ENCODE results near the gene ARMH3. TPM values are rescaled to one million over a fixed set of nuclear protein-coding genes. Genes with fewer than 3 reads are reported as not detected.

The ARMH3 gene
- total RNA-seq, 1 donor from 2014 or later, result 18.1 TPM

GRCh38 chr10:102024799-102025198 is 31.2 kb downstream of the ARMH3 start:
- Mint-ChIP-seq H3K27ac (ENCODE audit: unreplicated experiment) (no peak overlapping the region), H3K4me3 (ENCODE audit: unreplicated experiment) (no peak overlapping the region), H3K36me3 (ENCODE audit: low read depth) (peaks cover 17% of the 10 kb centered on the region), H3K27me3 (ENCODE audit: low read depth) (no peaks in the 10 kb centered on the region), H3K4me1 (ENCODE audit: low read depth) (no peaks in the 10 kb centered on the region), H3K9me3 (ENCODE audit: low read depth) (no peaks in the 10 kb centered on the region)
- no peak for DNase-seq (ENCODE audit: low spot score)
- TF ChIP-seq CTCF (IDR thresholded peaks at IDR 0.05), result no peak

GRCh38 chr10:102020938-102021337 is 35.0 kb downstream of the ARMH3 start:
- H3K9me3 Mint-ChIP-seq (ENCODE audit: low read depth), result no peaks in the 10 kb centered on the region
- DNase-seq (ENCODE audit: low spot score), result no peak
- TF ChIP-seq CTCF (IDR thresholded peaks at IDR 0.05), result no peak
- no peak overlapping the region for H3K27ac Mint-ChIP-seq (ENCODE audit: unreplicated experiment)
- H3K4me3 Mint-ChIP-seq (ENCODE audit: unreplicated experiment), result no peak overlapping the region
- H3K27me3 Mint-ChIP-seq (ENCODE audit: low read depth), result no peaks in the 10 kb centered on the region
- peaks cover 12% of the 10 kb centered on the region for H3K36me3 Mint-ChIP-seq (ENCODE audit: low read depth)
- peaks cover 3% of the 10 kb centered on the region for H3K4me1 Mint-ChIP-seq (ENCODE audit: low read depth)

- no peak overlapping the region for H3K27ac Mint-ChIP-seq (ENCODE audit: unreplicated experiment)
- no peak for DNase-seq (ENCODE audit: low spot score)
- H3K9me3 Mint-ChIP-seq (ENCODE audit: low read depth), result no peaks in the 10 kb centered on the region
- no peaks in the 10 kb centered on the region for H3K27me3 Mint-ChIP-seq (ENCODE audit: low read depth)
- peaks cover 3% of the 10 kb centered on the region for H3K4me1 Mint-ChIP-seq (ENCODE audit: low read depth)
- no peak for TF ChIP-seq CTCF (IDR thresholded peaks at IDR 0.05)
- H3K4me3 Mint-ChIP-seq (ENCODE audit: unreplicated experiment), result no peak overlapping the region
- peaks cover 8% of the 10 kb centered on the region for H3K36me3 Mint-ChIP-seq (ENCODE audit: low read depth)
Measured at GRCh38 chr10:102017295-102017694, 38.7 kb downstream of the ARMH3 start.

- H3K27ac Mint-ChIP-seq (ENCODE audit: unreplicated experiment), result no peak overlapping the region
- peaks cover 6% of the 10 kb centered on the region for H3K36me3 Mint-ChIP-seq (ENCODE audit: low read depth)
- no peak for TF ChIP-seq CTCF (IDR thresholded peaks at IDR 0.05)
- no peaks in the 10 kb centered on the region for H3K9me3 Mint-ChIP-seq (ENCODE audit: low read depth)
- no peak for DNase-seq (ENCODE audit: low spot score)
- H3K4me3 Mint-ChIP-seq (ENCODE audit: unreplicated experiment), result no peak overlapping the region
- H3K4me1 Mint-ChIP-seq (ENCODE audit: low read depth), result peaks cover 3% of the 10 kb centered on the region
- no peaks in the 10 kb centered on the region for H3K27me3 Mint-ChIP-seq (ENCODE audit: low read depth)
Measured at GRCh38 chr10:102016416-102016815, 39.6 kb downstream of the ARMH3 start.

- Mint-ChIP-seq H3K4me3 (ENCODE audit: unreplicated experiment) (no peak overlapping the region), H3K9me3 (ENCODE audit: low read depth) (no peaks in the 10 kb centered on the region), H3K27ac (ENCODE audit: unreplicated experiment) (no peak overlapping the region), H3K4me1 (ENCODE audit: low read depth) (peaks cover 9% of the 10 kb centered on the region), H3K27me3 (ENCODE audit: low read depth) (no peaks in the 10 kb centered on the region), H3K36me3 (ENCODE audit: low read depth) (peaks cover 7% of the 10 kb centered on the region)
- no peak for TF ChIP-seq CTCF (IDR thresholded peaks at IDR 0.05)
- DNase-seq (ENCODE audit: low spot score), result no peak
Measured at GRCh38 chr10:102010961-102011360, 45.0 kb downstream of the ARMH3 start.
